BE2C (cell line): ENCODE data around the gene TLL2.

ENCODE experiments used
- DNase-seq: peaks from one replicate; pipeline ENCODE4 v3.0.0-alpha.2; 2020
- H3K27me3 ChIP-seq: fragments of 250-450 bp; sonication (Bioruptor Pico); 2 replicates; pipeline ENCODE4 v1.5.1; 2020; ENCODE audit warnings: mild to moderate bottlenecking
- H3K36me3 ChIP-seq: fragments of 250-450 bp; sonication (Bioruptor Pico); 2 replicates; pipeline ENCODE4 v1.5.1; 2020; ENCODE audit warnings: mild to moderate bottlenecking
- H3K4me1 ChIP-seq: fragments of 250-450 bp; sonication (Bioruptor Pico); 2 replicates; pipeline ENCODE4 v1.5.1; 2020
- H3K4me3 ChIP-seq: 2 replicates; pipeline ENCODE4 v1.5.1; 2011; ENCODE audit warnings: low read depth, low read length
- H3K9me3 ChIP-seq: fragments of 250-450 bp; sonication (Bioruptor Pico); 2 replicates; pipeline ENCODE4 v1.5.1; 2020
- TF ChIP-seq, protein P1 (sequence below): IDR thresholded peaks from 2 replicates; pipeline ENCODE4 v1.5.1; 2012; ENCODE audit warnings: mild to moderate bottlenecking, low read depth, low read length

The TLL2 gene

DNA sequence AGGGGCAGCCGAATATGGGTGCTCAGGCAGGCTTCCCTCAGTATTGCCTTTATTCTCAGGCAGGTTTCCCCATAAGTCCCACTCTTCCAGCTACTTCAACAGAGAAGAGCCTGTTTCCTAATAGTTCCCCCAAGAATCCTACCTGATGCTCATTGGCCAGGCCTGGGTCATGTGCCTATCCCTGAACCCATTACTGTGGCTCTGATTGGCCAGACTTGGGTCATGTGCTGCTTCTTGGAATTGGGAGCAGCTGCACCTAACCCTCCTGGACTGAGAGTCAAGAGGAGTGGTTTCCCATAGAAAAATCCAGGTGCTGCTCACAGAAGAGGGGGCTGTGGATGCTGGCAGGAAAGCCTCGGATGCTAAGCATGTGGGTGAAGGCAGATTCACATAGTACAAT lies 176.6 kb downstream of the TLL2 start:
- Histone ChIP-seq H3K27me3 (no peaks in the 10 kb centered on the region), H3K4me3 (no peak overlapping the region), H3K4me1 (no peaks in the 10 kb centered on the region), H3K36me3 (no peaks in the 10 kb centered on the region), H3K9me3 (no peaks in the 10 kb centered on the region)
- TF ChIP-seq, protein P1, sequence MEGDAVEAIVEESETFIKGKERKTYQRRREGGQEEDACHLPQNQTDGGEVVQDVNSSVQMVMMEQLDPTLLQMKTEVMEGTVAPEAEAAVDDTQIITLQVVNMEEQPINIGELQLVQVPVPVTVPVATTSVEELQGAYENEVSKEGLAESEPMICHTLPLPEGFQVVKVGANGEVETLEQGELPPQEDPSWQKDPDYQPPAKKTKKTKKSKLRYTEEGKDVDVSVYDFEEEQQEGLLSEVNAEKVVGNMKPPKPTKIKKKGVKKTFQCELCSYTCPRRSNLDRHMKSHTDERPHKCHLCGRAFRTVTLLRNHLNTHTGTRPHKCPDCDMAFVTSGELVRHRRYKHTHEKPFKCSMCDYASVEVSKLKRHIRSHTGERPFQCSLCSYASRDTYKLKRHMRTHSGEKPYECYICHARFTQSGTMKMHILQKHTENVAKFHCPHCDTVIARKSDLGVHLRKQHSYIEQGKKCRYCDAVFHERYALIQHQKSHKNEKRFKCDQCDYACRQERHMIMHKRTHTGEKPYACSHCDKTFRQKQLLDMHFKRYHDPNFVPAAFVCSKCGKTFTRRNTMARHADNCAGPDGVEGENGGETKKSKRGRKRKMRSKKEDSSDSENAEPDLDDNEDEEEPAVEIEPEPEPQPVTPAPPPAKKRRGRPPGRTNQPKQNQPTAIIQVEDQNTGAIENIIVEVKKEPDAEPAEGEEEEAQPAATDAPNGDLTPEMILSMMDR: no peak
- DNase-seq: no peak

DNA sequence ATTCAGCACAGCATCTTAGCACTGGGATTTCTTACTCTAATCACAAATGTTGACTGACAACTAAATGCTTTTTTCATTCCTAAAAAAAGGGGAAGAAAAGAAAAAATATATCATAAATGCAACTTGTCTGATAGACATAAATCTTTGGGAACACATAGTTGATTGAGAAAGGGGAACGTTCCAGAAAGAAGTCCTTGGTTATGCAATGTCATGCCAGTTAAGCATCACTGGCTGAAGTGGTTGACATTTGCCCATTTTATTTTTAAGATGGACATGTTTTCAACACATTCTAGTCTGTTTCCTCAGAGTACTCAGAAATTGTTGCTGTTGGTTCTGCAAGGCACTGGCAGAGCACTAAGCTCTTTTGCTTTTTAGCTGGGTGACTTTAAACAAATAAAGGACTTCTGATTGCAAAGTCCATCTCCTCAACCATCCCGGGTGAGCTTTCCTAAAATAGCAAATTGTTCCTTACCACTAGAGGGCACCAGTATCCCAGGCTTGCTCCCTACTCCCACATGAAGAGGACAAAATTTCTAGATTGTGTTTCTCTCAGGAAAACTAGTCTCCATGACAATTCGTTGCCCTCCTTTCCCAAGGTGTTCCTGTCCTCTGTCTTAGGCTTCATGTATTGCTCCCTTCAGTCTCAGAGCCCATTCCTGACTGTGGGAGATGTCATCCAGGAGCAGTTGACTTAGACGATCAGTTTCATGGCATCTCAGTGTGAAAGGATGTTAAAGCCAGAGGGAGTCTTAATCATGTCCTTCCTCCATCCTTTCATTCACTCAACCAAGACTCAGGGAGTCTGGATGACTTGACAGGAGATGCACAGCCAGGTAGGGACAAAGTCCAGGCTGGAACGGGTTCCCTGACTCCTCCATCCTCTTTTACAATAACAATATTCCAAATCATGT lies 178.9 kb downstream of the TLL2 start:
- no peaks in the 10 kb centered on the region for H3K9me3 ChIP-seq
- TF ChIP-seq, protein P1: peak; percentile 82
- no peaks in the 10 kb centered on the region for H3K4me1 ChIP-seq
- H3K36me3 ChIP-seq: no peaks in the 10 kb centered on the region
- DNase-seq: peak; percentile 19
- no peaks in the 10 kb centered on the region for H3K27me3 ChIP-seq
- no peak overlapping the region for H3K4me3 ChIP-seq

DNA sequence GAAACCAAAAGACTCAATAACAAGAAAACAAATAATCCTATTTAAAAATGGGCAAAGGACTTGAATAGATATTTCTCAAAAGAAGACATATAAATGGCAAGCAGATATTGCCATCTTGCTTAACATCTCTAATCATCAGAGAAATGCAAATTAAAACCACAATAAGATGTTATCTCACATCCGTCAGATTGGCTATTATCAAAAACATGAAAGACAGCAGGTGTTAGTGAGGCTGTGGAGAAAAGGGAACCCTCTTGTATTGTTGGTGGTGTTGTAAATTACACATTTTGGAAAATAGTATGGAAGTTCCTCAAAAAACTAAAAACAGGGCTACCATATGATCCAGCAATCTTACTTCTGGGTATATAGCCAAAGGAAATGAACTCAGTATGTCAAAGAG lies 180.6 kb downstream of the TLL2 start:
- Histone ChIP-seq H3K9me3 (no peaks in the 10 kb centered on the region), H3K4me3 (no peak overlapping the region), H3K27me3 (no peaks in the 10 kb centered on the region; the same call in 1 of the 2 replicates), H3K4me1 (no peaks in the 10 kb centered on the region), H3K36me3 (no peaks in the 10 kb centered on the region)
- no peak for DNase-seq
- TF ChIP-seq, protein P1: no peak

DNA sequence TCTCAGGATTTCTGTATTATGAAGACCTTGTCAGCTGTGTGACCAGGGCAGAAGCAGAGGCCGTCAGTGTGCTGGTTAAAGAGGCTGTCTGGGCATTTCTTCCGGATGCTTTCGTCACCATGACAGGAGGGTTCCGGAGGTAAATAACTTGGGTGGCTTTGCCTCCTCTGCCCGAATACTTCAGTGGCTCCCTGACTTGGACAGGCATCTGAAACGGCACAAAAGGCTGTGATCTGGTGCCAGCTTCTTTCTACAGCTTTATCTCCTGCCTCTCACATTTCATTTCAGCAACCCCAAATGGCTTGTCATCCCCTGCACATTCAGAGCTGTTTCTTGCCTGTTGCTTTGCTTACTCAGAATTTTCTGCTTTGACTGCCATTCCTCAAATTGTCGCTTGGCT lies 186.3 kb downstream of the TLL2 start:
- Histone ChIP-seq H3K36me3 (no peaks in the 10 kb centered on the region), H3K9me3 (no peaks in the 10 kb centered on the region), H3K27me3 (peaks cover 5% of the 10 kb centered on the region), H3K4me1 (no peaks in the 10 kb centered on the region), H3K4me3 (no peak overlapping the region)
- TF ChIP-seq, protein P1: no peak
- DNase-seq: no peak

DNA sequence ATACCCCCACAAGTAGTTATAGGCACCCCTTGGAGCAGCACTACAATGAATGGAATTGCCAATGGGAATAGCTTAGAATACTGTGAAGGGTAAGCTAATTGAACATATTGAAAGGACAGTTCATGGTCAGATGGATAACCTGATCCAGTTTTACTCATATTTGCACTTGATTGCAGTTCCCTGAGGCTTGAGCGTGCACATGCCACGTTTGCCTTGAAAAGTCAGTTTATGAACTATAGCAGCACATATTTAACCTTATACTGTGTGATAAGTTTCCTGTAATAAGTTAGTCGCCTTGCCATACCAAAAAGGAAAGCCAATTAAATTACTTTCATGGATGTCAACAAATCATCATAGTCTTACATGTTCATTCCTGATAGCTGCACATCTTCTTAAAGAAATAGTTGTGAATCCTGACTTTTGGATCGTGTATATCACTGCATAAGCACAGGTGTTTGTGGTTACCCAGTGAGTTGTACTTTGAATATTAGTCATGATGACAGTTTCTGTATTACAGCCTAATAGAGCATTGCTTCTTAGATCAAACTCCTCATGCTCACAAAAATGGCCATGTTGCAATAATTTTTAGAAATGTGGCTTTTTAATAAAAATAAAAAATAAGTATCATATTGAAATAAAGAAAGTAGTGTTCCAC lies 187.9 kb downstream of the TLL2 start:
- Histone ChIP-seq H3K9me3 (no peaks in the 10 kb centered on the region), H3K36me3 (no peaks in the 10 kb centered on the region), H3K4me3 (no peak overlapping the region), H3K27me3 (peaks cover 5% of the 10 kb centered on the region), H3K4me1 (no peaks in the 10 kb centered on the region)
- DNase-seq: no peak
- TF ChIP-seq, protein P1: no peak

DNA sequence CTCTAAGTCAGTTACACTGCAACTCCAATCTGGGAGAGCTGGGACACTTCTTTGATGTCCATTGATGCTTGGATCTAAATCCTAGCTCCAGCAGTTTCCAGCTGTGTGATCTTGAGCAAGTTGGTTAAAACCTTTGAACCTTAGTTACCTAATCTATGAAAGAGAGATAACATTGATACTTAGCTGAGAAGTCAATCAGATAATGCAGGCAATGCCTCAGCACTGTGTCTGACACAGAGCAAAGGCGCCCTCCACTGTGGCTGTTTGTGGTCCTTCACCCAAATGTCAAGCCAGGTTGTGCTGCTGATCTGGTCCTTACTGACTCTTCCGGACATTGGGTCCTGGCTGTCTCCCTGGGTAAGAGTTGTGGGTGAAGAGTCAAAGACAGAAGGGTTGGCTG lies 189.3 kb downstream of the TLL2 start:
- H3K4me3 ChIP-seq: no peak overlapping the region
- no peaks in the 10 kb centered on the region for H3K9me3 ChIP-seq
- peaks cover 5% of the 10 kb centered on the region for H3K27me3 ChIP-seq
- no peak for DNase-seq
- TF ChIP-seq, protein P1: no peak
- no peaks in the 10 kb centered on the region for H3K4me1 ChIP-seq
- no peaks in the 10 kb centered on the region for H3K36me3 ChIP-seq
